ENCODE measurements around the gene ALKBH5. TPM values are rescaled to one million over a fixed set of nuclear protein-coding genes. Genes with fewer than 3 reads are reported as not detected.

The ALKBH5 gene
- total and polyA plus RNA-seq, 8 donors, result 53.6 to 99.6 (median 63.1) TPM

- H3K27ac ChIP-seq, result no peak overlapping the region
- ATAC-seq (no peak), DNase-seq (no peak)
- no peaks in the 10 kb centered on the region for H3K9me3 ChIP-seq
- no peaks in the 10 kb centered on the region for H3K27me3 ChIP-seq
- H3K4me1 ChIP-seq, result peaks cover 0 to 17% of the 10 kb centered on the region in 2 donors
- TF ChIP-seq, protein P1, sequence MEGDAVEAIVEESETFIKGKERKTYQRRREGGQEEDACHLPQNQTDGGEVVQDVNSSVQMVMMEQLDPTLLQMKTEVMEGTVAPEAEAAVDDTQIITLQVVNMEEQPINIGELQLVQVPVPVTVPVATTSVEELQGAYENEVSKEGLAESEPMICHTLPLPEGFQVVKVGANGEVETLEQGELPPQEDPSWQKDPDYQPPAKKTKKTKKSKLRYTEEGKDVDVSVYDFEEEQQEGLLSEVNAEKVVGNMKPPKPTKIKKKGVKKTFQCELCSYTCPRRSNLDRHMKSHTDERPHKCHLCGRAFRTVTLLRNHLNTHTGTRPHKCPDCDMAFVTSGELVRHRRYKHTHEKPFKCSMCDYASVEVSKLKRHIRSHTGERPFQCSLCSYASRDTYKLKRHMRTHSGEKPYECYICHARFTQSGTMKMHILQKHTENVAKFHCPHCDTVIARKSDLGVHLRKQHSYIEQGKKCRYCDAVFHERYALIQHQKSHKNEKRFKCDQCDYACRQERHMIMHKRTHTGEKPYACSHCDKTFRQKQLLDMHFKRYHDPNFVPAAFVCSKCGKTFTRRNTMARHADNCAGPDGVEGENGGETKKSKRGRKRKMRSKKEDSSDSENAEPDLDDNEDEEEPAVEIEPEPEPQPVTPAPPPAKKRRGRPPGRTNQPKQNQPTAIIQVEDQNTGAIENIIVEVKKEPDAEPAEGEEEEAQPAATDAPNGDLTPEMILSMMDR (IDR thresholded peaks at IDR 0.05), result no peak
- intact Hi-C loops (cut with DNase I), result no loop called here
- peaks cover 0 to 100% of the 10 kb centered on the region in 2 donors for H3K36me3 ChIP-seq
- no peak overlapping the region for H3K4me3 ChIP-seq
These were observed 67.6 kb downstream of the ALKBH5 start for GRCh38 chr17:18251204-18251603.

DNA sequence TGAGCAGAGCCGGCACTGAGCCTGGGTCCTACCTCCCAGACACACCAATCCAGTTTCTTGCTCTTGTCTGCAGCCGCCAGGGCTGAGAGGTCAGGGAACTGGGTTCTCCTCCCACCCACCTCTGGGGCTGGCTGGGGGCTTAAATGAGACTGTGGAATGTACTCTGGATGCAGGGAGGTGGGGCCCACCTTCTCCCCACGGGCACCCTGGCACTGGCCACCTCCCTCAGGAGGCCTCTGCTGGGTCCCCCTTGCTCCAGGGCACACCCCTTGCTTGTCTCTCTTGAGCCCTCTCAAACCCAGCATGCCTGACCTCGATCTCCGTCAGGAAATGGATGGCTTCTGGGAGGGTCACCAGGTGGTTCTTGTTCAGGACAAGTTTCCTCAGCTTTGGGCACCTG, 68.5 kb downstream of the ALKBH5 start:
- no peaks in the 10 kb centered on the region for H3K9me3 ChIP-seq
- TF ChIP-seq, protein P1 (IDR thresholded peaks at IDR 0.05), result no peak
- H3K27ac ChIP-seq, result no peak overlapping the region
- intact Hi-C loops (cut with DNase I), result no loop called here
- H3K4me3 ChIP-seq, result no peak overlapping the region
- H3K27me3 ChIP-seq, result no peaks in the 10 kb centered on the region
- peaks cover 0 to 97% of the 10 kb centered on the region in 2 donors for H3K36me3 ChIP-seq
- H3K4me1 ChIP-seq, result peaks cover 8 to 25% of the 10 kb centered on the region in 2 donors
- ATAC-seq, result no peak
- no peak for DNase-seq

DNA sequence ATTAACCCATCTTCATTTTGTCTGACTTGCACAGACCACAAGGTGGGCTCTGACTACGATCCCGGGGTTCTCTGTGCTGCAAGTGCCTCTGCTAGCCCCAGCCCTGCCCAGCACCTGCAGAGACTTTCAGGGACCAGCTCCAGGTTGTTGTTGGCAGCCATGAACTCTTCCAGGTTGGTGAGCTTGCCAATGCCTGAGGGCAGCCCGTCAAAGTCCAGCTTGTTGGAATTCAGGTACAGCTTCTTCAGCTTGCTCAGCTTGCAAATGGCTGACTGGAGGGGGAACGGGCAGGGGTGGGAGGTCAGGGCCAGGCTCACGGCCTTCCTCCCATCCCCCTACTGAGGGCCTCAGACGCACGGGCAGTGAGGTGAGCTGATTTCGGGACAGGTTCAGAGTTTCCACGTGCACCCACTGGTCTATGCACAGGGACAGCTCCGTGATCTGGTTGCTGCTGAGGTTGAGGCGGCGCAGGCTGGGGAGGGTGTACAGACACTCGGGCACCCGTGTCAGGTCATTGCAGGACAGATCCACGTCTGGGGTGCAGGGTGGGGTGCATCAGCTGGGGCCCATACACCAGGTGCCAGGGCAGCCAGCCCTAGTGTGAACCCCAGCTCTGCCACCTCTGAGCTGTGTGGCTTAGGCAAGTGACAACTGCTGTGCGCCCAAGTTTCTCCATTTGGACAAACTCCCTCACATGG, 69.7 kb downstream of the ALKBH5 start:
- DNase-seq (no peak), ATAC-seq (no peak)
- H3K36me3 ChIP-seq, result peaks cover 0 to 85% of the 10 kb centered on the region in 2 donors
- H3K4me3 ChIP-seq, result no peak overlapping the region
- no peak overlapping the region for H3K27ac ChIP-seq
- intact Hi-C loops (cut with DNase I), result no loop called here
- no peaks in the 10 kb centered on the region for H3K27me3 ChIP-seq
- H3K4me1 ChIP-seq, result peaks cover 13 to 23% of the 10 kb centered on the region in 2 donors
- TF ChIP-seq, protein P1 (IDR thresholded peaks at IDR 0.05), result no peak
- H3K9me3 ChIP-seq, result no peaks in the 10 kb centered on the region

DNA sequence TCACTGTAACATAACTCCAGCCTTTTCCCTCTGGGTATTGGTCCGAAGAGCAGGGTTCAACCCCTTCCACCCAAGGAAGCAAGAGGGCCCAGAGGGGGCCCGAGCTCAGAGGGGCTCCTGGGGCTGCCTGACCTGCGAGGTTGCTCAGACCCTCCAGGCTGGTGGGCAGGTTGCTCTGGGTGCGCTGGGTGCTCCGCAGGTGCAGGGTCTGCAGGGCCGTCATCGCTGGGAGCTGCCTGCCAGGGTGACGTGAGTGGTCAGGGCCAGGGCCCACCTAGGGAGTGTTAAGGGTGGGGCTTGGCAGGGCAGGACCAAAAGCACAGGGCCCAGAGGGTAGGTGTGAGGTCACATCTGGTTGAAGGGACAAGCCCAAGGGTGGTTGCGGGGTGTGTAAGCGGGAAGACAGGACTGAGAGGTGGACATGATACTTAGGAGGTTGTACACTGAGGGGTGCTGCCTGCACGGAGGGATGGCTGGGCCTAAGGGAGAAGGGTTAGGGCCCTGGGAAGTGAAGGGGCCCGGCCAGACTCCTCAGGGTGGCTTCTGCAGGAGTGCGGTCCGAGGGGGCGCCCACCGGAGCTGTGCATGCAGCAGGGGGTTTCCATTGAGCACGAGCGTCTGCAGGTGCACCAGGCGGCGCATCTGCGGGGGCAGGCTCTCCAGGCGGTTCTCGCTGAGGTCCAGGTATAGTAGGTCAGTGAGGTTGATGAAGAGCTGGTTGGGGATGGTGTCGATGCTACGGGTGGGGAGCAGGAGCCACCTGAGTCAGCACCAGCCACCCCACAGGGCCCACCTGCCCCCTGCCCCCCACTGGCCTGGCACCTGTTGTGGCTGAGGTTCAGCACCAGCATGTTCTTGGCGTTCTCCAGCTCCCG, 70.6 kb downstream of the ALKBH5 start:
- Histone ChIP-seq H3K4me1 (peaks cover 13 to 22% of the 10 kb centered on the region in 2 donors), H3K27me3 (no peaks in the 10 kb centered on the region), H3K9me3 (no peaks in the 10 kb centered on the region), H3K4me3 (no peak overlapping the region), H3K36me3 (peaks cover 0 to 77% of the 10 kb centered on the region in 2 donors), H3K27ac (no peak overlapping the region)
- TF ChIP-seq, protein P1 (IDR thresholded peaks at IDR 0.05), result no peak
- ATAC-seq (no peak), DNase-seq (no peak)
- intact Hi-C loops (cut with DNase I), result no loop called here
